Ishikawa (cell line): ENCODE data around the gene DCST2.

Source experiments
- CREB1 ChIP-seq: IDR thresholded peaks from 2 replicates; pipeline ENCODE4 v1.6.1; 2012; ENCODE audit warnings: low read depth
- EGR1 ChIP-seq: IDR thresholded peaks from 2 replicates; pipeline ENCODE4 v1.6.1; 2012
- ZBTB7A ChIP-seq: IDR thresholded peaks from 2 replicates; pipeline ENCODE4 v1.6.1; 2012; ENCODE audit warnings: low read depth

DNA sequence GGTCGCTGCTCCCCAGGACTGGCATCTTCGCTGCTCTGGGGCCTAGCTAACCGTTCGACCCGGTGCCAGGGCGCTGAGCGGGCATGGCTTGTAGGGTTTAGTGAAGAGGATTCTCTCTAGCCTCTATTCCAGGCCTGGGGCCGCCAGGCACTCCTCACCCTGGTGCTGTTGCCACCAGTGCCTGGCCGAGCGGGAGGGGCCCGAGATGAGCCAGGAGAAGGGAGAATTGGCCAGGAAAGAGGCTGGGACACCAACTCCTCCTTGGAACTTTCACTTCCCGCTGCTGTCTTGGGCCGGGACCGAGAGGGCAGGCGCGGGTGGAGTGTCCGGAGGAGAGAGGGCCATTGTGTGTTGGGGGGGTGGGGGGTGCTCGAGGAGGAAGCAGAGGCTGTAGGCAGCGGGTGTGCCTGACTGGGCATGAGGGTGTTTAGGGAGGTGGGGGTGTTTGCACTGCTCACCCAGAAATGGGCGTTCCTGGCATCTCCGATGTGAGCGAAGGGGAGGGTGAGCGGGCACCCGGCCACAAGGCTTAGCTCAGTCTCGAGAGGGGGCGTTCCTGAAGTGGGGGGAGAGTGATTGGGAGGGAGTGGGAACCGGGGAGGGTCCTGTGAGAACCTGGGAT lies 18.3 kb upstream of the DCST2 start:
- TF ChIP-seq ZBTB7A, result no peak
- no peak for TF ChIP-seq CREB1
- no peak for TF ChIP-seq EGR1
